ENCODE data around the gene MAP3K12. TPM values are rescaled to one million over a fixed set of nuclear protein-coding genes. Genes with fewer than 3 reads are reported as not detected.

Gene MAP3K12
- total RNA-seq, 2 donors from 2014 or later: 4.3 to 30.9 TPM

GRCh38 chr12:53478865-53479264, 20.4 kb downstream of the MAP3K12 start:
- DNase-seq (ENCODE audit: low spot score): no peak
- intact Hi-C loops (cut with DNase I): no loop called here
- TF ChIP-seq POLR2AphosphoS5 (IDR thresholded peaks at IDR 0.05): no peak
- no peak for TF ChIP-seq POLR2A (IDR thresholded peaks at IDR 0.05)
- TF ChIP-seq CTCF (IDR thresholded peaks at IDR 0.05): no peak
- Histone ChIP-seq H3K4me1 (replicated peaks) (peaks cover 9% of the 10 kb centered on the region), H3K27ac (no peak overlapping the region), H3K4me3 (no peak overlapping the region), H3K36me3 (peaks cover 8 to 9% of the 10 kb centered on the region in 2 donors), H3K9me3 (no peaks in the 10 kb centered on the region), H3K27me3 (replicated peaks; ENCODE audit: insufficient read depth) (no peaks in the 10 kb centered on the region)
- 40% methylated on average over 1 of the region's 1 CpG for WGBS

GRCh38 chr12:53476769-53477209, 22.5 kb downstream of the MAP3K12 start:
- Histone ChIP-seq H3K36me3 (peaks cover 8 to 10% of the 10 kb centered on the region in 2 donors), H3K4me3 (no peak overlapping the region), H3K27ac (no peak overlapping the region), H3K9me3 (no peaks in the 10 kb centered on the region), H3K27me3 (replicated peaks; ENCODE audit: insufficient read depth) (no peaks in the 10 kb centered on the region), H3K4me1 (replicated peaks) (peaks cover 14% of the 10 kb centered on the region)
- TF ChIP-seq CTCF (IDR thresholded peaks at IDR 0.05) (peak in 1 of 4 experiments; percentile 12), POLR2AphosphoS5 (IDR thresholded peaks at IDR 0.05) (no peak)
- intact Hi-C loops (cut with DNase I): no loop called here
- 57% methylated on average over 2 of the region's 2 CpGs for WGBS
- no peak for DNase-seq (ENCODE audit: low spot score)

GRCh38 chr12:53474819-53475218, 24.4 kb downstream of the MAP3K12 start:
- Histone ChIP-seq H3K27me3 (replicated peaks; ENCODE audit: insufficient read depth) (no peaks in the 10 kb centered on the region), H3K36me3 (peaks cover 7 to 12% of the 10 kb centered on the region in 2 donors), H3K4me3 (no peak overlapping the region), H3K9me3 (no peaks in the 10 kb centered on the region), H3K4me1 (replicated peaks) (peaks cover 14% of the 10 kb centered on the region), H3K27ac (peak overlapping the region in 1 of 2 donors; percentile 0)
- intact Hi-C loops (cut with DNase I): no loop called here
- no peak for DNase-seq (ENCODE audit: low spot score)
- no peak for TF ChIP-seq CTCF (IDR thresholded peaks at IDR 0.05)
- TF ChIP-seq POLR2A (IDR thresholded peaks at IDR 0.05): no peak
- TF ChIP-seq POLR2AphosphoS5 (IDR thresholded peaks at IDR 0.05): no peak
- WGBS: 64% methylated on average over 13 of the region's 13 CpGs

GRCh38 chr12:53474077-53474476, 25.2 kb downstream of the MAP3K12 start:
- Histone ChIP-seq H3K9me3 (no peaks in the 10 kb centered on the region), H3K4me3 (no peak overlapping the region), H3K36me3 (peaks cover 10 to 19% of the 10 kb centered on the region in 2 donors), H3K4me1 (replicated peaks) (peaks cover 14% of the 10 kb centered on the region), H3K27ac (no peak overlapping the region), H3K27me3 (replicated peaks; ENCODE audit: insufficient read depth) (no peaks in the 10 kb centered on the region)
- TF ChIP-seq POLR2AphosphoS5 (IDR thresholded peaks at IDR 0.05) (no peak), POLR2A (IDR thresholded peaks at IDR 0.05) (no peak), CTCF (IDR thresholded peaks at IDR 0.05) (no peak)
- intact Hi-C loops (cut with DNase I): no loop called here
- no peak for DNase-seq (ENCODE audit: low spot score)
- WGBS: 79% methylated on average over 2 of the region's 2 CpGs

GRCh38 chr12:53472056-53472582, 27.1 kb downstream of the MAP3K12 start:
- 96% methylated on average over 1 of the region's 1 CpG for WGBS
- intact Hi-C loops (cut with DNase I): no loop called here
- TF ChIP-seq POLR2AphosphoS5 (IDR thresholded peaks at IDR 0.05) (no peak), POLR2A (IDR thresholded peaks at IDR 0.05) (no peak), CTCF (IDR thresholded peaks at IDR 0.05) (no peak)
- peaks cover 19 to 23% of the 10 kb centered on the region in 2 donors for H3K36me3 ChIP-seq
- DNase-seq (ENCODE audit: low spot score): no peak
- H3K27ac ChIP-seq: no peak overlapping the region
- no peaks in the 10 kb centered on the region for H3K9me3 ChIP-seq
- no peak overlapping the region for H3K4me3 ChIP-seq
- no peaks in the 10 kb centered on the region for H3K27me3 ChIP-seq (replicated peaks; ENCODE audit: insufficient read depth)
- peaks cover 14% of the 10 kb centered on the region for H3K4me1 ChIP-seq (replicated peaks)
